ENCODE results near the gene ETV1. TPM values are rescaled to one million over a fixed set of nuclear protein-coding genes. Genes with fewer than 3 reads are reported as not detected.

ETV1 gene
- total and polyA plus RNA-seq, 3 donors from 2014 or later, result 11.4 to 16.4 (median 13.9) TPM

DNA sequence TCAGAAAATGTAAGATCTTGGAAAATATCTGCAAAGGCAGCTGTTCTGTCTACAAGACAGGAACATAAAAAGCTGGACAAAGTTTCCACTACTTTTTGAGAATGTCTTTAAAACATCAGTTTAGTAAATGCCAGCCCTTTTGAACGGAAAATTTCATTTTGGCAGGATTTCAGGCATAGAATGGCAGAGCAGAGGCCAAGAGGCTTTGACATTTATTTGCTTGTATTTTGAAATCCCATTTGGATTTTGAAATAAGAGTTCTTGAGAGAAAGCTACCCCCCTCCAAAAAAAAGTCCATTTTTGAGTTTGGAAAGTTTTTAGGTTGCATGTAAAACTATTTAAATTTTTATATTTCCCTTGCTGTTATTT, 3.1 kb upstream of the ETV1 start:
- TF ChIP-seq, protein P1, sequence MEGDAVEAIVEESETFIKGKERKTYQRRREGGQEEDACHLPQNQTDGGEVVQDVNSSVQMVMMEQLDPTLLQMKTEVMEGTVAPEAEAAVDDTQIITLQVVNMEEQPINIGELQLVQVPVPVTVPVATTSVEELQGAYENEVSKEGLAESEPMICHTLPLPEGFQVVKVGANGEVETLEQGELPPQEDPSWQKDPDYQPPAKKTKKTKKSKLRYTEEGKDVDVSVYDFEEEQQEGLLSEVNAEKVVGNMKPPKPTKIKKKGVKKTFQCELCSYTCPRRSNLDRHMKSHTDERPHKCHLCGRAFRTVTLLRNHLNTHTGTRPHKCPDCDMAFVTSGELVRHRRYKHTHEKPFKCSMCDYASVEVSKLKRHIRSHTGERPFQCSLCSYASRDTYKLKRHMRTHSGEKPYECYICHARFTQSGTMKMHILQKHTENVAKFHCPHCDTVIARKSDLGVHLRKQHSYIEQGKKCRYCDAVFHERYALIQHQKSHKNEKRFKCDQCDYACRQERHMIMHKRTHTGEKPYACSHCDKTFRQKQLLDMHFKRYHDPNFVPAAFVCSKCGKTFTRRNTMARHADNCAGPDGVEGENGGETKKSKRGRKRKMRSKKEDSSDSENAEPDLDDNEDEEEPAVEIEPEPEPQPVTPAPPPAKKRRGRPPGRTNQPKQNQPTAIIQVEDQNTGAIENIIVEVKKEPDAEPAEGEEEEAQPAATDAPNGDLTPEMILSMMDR (IDR thresholded peaks at IDR 0.05), result no peak
- TF ChIP-seq POLR2A (IDR thresholded peaks at IDR 0.05), result no peak
- H3K9me3 ChIP-seq, result no peaks in the 10 kb centered on the region
- peak overlapping the region; percentile 59 to 81 for H3K4me3 ChIP-seq
- intact Hi-C loops (cut with DNase I; ENCODE audit: low total_unique reads), result no loop called here
- peaks cover 7% of the 10 kb centered on the region for H3K4me1 ChIP-seq
- 30 to 37% methylated on average over 1 of the region's 1 CpG for WGBS, 2 donors
- peak overlapping the region; percentile 84 to 90 for H3K27ac ChIP-seq
- no peaks in the 10 kb centered on the region for H3K27me3 ChIP-seq
- H3K36me3 ChIP-seq (ENCODE audit: low read depth, missing control alignments), result no peaks in the 10 kb centered on the region
- DNase-seq, result no peak

DNA sequence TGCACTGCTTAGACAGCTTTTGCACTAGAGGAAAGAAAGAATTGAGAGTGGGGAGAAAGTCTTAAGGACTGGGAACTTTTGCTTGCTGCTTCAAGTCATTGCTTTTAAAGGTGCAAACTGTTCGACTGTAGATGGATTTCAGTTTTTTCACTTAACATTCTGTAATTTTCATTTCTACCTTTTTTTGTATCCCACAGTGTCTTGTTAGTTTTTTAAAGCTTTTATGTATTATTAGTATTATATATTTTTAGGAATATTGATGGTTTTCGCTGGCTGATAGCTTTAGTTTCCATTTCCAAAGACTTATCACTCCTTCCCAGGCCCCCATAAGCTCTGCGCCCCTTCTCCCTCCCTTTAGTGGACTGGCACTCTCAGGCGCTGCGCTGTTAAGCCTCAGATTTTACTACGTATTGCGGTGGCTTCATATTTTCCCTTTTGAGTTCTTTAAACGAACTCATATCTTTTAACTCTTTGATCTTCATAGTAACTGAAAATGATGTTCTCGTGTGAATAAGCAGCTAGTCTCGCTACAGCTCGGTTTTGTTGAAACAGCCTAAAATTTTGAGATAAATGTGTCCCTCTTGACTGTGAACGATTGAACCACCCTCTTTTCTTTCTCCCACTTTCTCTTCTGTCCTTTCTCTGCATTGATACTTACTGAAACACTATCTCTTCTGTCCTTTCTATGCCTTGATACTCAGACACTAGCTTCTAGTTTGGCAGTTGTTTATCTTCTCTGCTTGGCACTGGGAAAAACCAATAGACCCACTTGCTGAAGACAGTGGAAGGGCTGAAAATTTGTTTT, 2.5 kb upstream of the ETV1 start:
- intact Hi-C loops (cut with DNase I; ENCODE audit: low total_unique reads), result no loop called here
- WGBS, 2 donors, result 12 to 28% methylated on average over 12 of the region's 12 CpGs
- peaks cover 7% of the 10 kb centered on the region for H3K4me1 ChIP-seq
- peak overlapping the region; percentile 84 to 90 for H3K27ac ChIP-seq
- no peak for TF ChIP-seq POLR2A (IDR thresholded peaks at IDR 0.05)
- TF ChIP-seq, protein P1 (IDR thresholded peaks at IDR 0.05), result no peak
- no peaks in the 10 kb centered on the region for H3K9me3 ChIP-seq
- H3K4me3 ChIP-seq, result peak overlapping the region; percentile 59 to 81
- H3K27me3 ChIP-seq, result no peaks in the 10 kb centered on the region
- H3K36me3 ChIP-seq (ENCODE audit: low read depth, missing control alignments), result no peaks in the 10 kb centered on the region
- no peak for DNase-seq

DNA sequence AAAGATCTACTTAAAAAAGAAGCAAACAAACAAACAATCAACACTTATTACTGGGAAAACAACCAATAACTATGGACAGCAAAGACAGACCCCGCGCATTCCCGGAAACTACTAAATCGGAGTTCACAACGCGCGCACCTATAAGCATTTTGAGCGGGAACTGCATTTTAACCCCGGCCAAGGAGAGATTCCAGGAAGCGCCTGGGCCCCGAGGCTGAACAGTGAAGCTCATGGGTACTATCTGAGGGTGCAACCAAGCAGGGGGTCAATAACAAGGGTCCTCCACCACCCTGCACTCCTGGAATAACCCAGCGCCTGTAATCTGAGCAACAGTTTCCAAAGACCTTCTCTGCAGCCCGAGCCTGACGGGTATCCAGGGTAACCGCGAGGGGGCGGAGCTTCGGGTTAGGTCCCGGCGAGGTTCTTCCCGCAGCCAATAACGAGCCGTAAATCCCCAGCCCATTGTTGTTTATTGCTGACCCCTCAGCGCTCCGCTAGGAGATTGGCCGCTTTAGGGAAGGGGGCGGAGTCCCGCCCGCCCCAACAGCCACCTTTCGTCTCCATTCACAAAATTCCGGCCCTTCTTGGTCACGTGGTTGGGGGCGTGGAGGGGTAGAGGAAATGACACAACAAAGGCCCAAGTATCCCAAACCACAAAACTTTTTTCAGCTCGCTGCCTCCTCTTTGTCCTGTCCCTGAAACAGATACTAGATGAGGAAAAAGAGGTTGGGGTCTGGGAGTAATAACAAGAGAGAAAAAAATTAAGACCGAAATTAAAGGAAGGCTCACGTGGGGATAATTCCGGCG, 1.7 kb upstream of the ETV1 start:
- WGBS, 2 donors, result 0% methylated on average over 33 to 38 of the region's 38 CpGs
- TF ChIP-seq, protein P1 (IDR thresholded peaks at IDR 0.05), result peak in 2 of 3 experiments; percentile 23 to 35
- TF ChIP-seq POLR2A (IDR thresholded peaks at IDR 0.05), result no peak

DNA sequence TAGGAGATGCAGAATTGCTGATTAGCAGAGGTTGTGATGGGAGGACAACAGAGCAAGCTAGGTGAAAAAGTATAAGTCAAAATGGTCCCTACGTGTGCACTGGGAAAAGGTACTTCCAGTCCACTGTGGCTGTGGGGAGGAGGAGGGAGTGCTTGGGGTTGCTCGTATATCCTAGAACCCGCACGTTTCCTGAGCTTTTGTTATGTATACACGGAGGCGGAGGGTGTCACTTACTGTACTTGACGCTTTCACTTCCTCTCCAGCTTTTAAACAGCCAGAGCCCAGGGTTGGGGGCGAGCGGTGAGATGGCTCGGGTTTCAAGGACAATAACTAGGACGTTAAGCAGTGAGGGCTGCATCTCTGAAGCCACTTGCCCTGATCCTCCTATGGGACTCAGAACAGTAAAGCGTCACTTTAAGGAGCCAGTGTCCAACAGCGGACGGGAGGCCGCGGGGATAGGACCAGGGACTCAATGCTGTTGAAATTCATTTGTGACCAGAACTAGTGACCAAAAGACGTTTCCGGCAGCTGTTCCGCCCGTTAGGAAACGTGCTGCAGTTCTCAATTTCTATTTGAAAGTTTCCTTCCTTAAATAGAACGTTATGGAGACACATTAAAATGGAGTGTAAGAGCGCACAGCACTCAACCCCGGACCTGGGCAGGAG, 985 bp upstream of the ETV1 start:
- intact Hi-C loops (cut with DNase I; ENCODE audit: low total_unique reads), result no loop called here
- DNase-seq, result peak; percentile 53

More for the DNA sequence above, 1.7 kb upstream of the ETV1 start:
- intact Hi-C loops (cut with DNase I; ENCODE audit: low total_unique reads), result no loop called here
- Histone ChIP-seq H3K9me3 (no peaks in the 10 kb centered on the region), H3K27ac (peak overlapping the region; percentile 84 to 90), H3K36me3 (ENCODE audit: low read depth, missing control alignments) (no peaks in the 10 kb centered on the region), H3K4me1 (peaks cover 7% of the 10 kb centered on the region), H3K4me3 (peak overlapping the region; percentile 59 to 81), H3K27me3 (no peaks in the 10 kb centered on the region)
- peak; percentile 97 for DNase-seq

More for the DNA sequence above, 985 bp upstream of the ETV1 start:
- TF ChIP-seq, protein P1 (IDR thresholded peaks at IDR 0.05), result no peak
- TF ChIP-seq POLR2A (IDR thresholded peaks at IDR 0.05), result no peak
- Histone ChIP-seq H3K4me3 (peak overlapping the region; percentile 59 to 81), H3K36me3 (ENCODE audit: low read depth, missing control alignments) (no peaks in the 10 kb centered on the region), H3K9me3 (no peaks in the 10 kb centered on the region), H3K27me3 (no peaks in the 10 kb centered on the region), H3K27ac (peak overlapping the region; percentile 84 to 90), H3K4me1 (peaks cover 7% of the 10 kb centered on the region)
- 1% methylated on average over 24 of the region's 24 CpGs for WGBS, 2 donors
